Measurements from ENCODE around the gene DCANP1.

- TF ChIP-seq CTCF (optimal IDR thresholded peaks at IDR 0.05 in 1 of 3, IDR thresholded peaks at IDR 0.05 in 1 of 3, conservative IDR thresholded peaks at IDR 0.05 in 1 of 3; ENCODE audit: extremely low read depth in 1 of 3, insufficient read depth in 2 of 3, low read length in 3 of 3): no peak
- TF ChIP-seq EZH2 (IDR thresholded peaks at IDR 0.05; ENCODE audit: low read length): no peak
Observed at GRCh38 chr5:135430135-135430437, 17.1 kb downstream of the DCANP1 start.

Data from keratinocyte (primary cell).